ENCODE results near the gene GNAI3.
"Not testable (repeated sequence)": the region's sequence is repeated elsewhere in the genome, so short reads cannot be mapped to it uniquely, and the experiment has no call there.

The GNAI3 gene

GRCh38 chr1:109659997-109660690, 111.7 kb downstream of the GNAI3 start:
- Histone ChIP-seq H3K79me2 (ENCODE audit: insufficient read depth, low read length) (no peaks in the 10 kb centered on the region), H3K27ac (ENCODE audit: low read length) (no peak overlapping the region), H3K27me3 (ENCODE audit: insufficient read depth, low read length, poor library complexity) (peaks cover 3% of the 10 kb centered on the region), H3K4me2 (ENCODE audit: insufficient read depth, low read length) (no peak overlapping the region), H3K36me3 (ENCODE audit: insufficient read depth, low read length) (no peaks in the 10 kb centered on the region), H4K20me1 (ENCODE audit: insufficient read depth, low read length) (no peaks in the 10 kb centered on the region), H3K9me3 (ENCODE audit: insufficient read depth, low read length, severe bottlenecking) (no peaks in the 10 kb centered on the region), H3K4me3 (ENCODE audit: low read depth in 1 of 2, low read length in 2 of 2) (no peak overlapping the region), H2AFZ (ENCODE audit: low read depth, low read length) (no peak overlapping the region), H3K9ac (ENCODE audit: low read depth, low read length) (no peak overlapping the region), H3K4me1 (ENCODE audit: insufficient read depth, low read length) (no peaks in the 10 kb centered on the region)
- TF ChIP-seq CTCF (IDR thresholded peaks at IDR 0.05; ENCODE audit: borderline replicate concordance, extremely low read depth, low read length, poor library complexity, severe bottlenecking): no peak
- no peak for TF ChIP-seq EZH2 (IDR thresholded peaks at IDR 0.05; ENCODE audit: borderline replicate concordance, low read depth, low read length, severe bottlenecking)
- no peak for ATAC-seq (ENCODE audit: insufficient read depth, low read depth)
- DNase-seq: no peak

GRCh38 chr1:109660691-109661026, 112.2 kb downstream of the GNAI3 start:
- H3K27ac ChIP-seq (ENCODE audit: low read length); ATAC-seq (ENCODE audit: insufficient read depth, low read depth); H3K9ac ChIP-seq (ENCODE audit: low read depth, low read length); H3K36me3 ChIP-seq (ENCODE audit: insufficient read depth, low read length); H3K4me1 ChIP-seq (ENCODE audit: insufficient read depth, low read length); H3K4me3 ChIP-seq (ENCODE audit: low read depth in 1 of 2, low read length in 2 of 2); H3K9me3 ChIP-seq (ENCODE audit: insufficient read depth, low read length, severe bottlenecking); DNase-seq; H2AFZ ChIP-seq (ENCODE audit: low read depth, low read length); H3K27me3 ChIP-seq (ENCODE audit: insufficient read depth, low read length, poor library complexity); H3K4me2 ChIP-seq (ENCODE audit: insufficient read depth, low read length); H4K20me1 ChIP-seq (ENCODE audit: insufficient read depth, low read length); H3K79me2 ChIP-seq (ENCODE audit: insufficient read depth, low read length): not testable (repeated sequence)

- no peak overlapping the region for H3K27ac ChIP-seq (ENCODE audit: low read length)
- no peaks in the 10 kb centered on the region for H3K79me2 ChIP-seq (ENCODE audit: insufficient read depth, low read length)
- no peak overlapping the region for H3K9ac ChIP-seq (ENCODE audit: low read depth, low read length)
- peaks cover 3% of the 10 kb centered on the region for H3K27me3 ChIP-seq (ENCODE audit: insufficient read depth, low read length, poor library complexity)
- H2AFZ ChIP-seq (ENCODE audit: low read depth, low read length): no peak overlapping the region
- no peaks in the 10 kb centered on the region for H3K9me3 ChIP-seq (ENCODE audit: insufficient read depth, low read length, severe bottlenecking)
- TF ChIP-seq EZH2 (IDR thresholded peaks at IDR 0.05; ENCODE audit: borderline replicate concordance, low read depth, low read length, severe bottlenecking) (no peak), CTCF (IDR thresholded peaks at IDR 0.05; ENCODE audit: borderline replicate concordance, extremely low read depth, low read length, poor library complexity, severe bottlenecking) (no peak)
- H3K4me2 ChIP-seq (ENCODE audit: insufficient read depth, low read length): no peak overlapping the region
- ATAC-seq (ENCODE audit: insufficient read depth, low read depth) (no peak), DNase-seq (no peak)
- H3K4me1 ChIP-seq (ENCODE audit: insufficient read depth, low read length): no peaks in the 10 kb centered on the region
- no peaks in the 10 kb centered on the region for H3K36me3 ChIP-seq (ENCODE audit: insufficient read depth, low read length)
- no peaks in the 10 kb centered on the region for H4K20me1 ChIP-seq (ENCODE audit: insufficient read depth, low read length)
- H3K4me3 ChIP-seq (ENCODE audit: low read depth in 1 of 2, low read length in 2 of 2): no peak overlapping the region
These were observed 113.0 kb downstream of the GNAI3 start for GRCh38 chr1:109661391-109661790.

- DNase-seq: no peak
- Histone ChIP-seq H3K9me3 (ENCODE audit: insufficient read depth, low read length, severe bottlenecking) (no peaks in the 10 kb centered on the region), H3K79me2 (ENCODE audit: insufficient read depth, low read length) (no peaks in the 10 kb centered on the region), H3K4me3 (ENCODE audit: low read depth in 1 of 2, low read length in 2 of 2) (no peak overlapping the region), H3K27ac (ENCODE audit: low read length) (no peak overlapping the region), H3K9ac (ENCODE audit: low read depth, low read length) (no peak overlapping the region), H3K36me3 (ENCODE audit: insufficient read depth, low read length) (no peaks in the 10 kb centered on the region), H4K20me1 (ENCODE audit: insufficient read depth, low read length) (no peaks in the 10 kb centered on the region), H3K4me2 (ENCODE audit: insufficient read depth, low read length) (no peak overlapping the region), H3K27me3 (ENCODE audit: insufficient read depth, low read length, poor library complexity) (no peaks in the 10 kb centered on the region), H2AFZ (ENCODE audit: low read depth, low read length) (no peak overlapping the region), H3K4me1 (ENCODE audit: insufficient read depth, low read length) (peaks cover 13% of the 10 kb centered on the region)
- no peak for TF ChIP-seq CTCF (IDR thresholded peaks at IDR 0.05; ENCODE audit: borderline replicate concordance, extremely low read depth, low read length, poor library complexity, severe bottlenecking)
- no peak for ATAC-seq (ENCODE audit: insufficient read depth, low read depth)
These were observed 116.3 kb downstream of the GNAI3 start for GRCh38 chr1:109664671-109665070.

Measured in DND-41 (cell line).